H1 (cell line): Measurements from ENCODE around the gene SLC25A34. TPM values are rescaled to one million over a fixed set of nuclear protein-coding genes. Genes with fewer than 3 reads are reported as not detected.

ENCODE experiments used
- CTCF ChIA-PET: fragments of 300-600 bp; sonication (Branson Sonifier 250); formaldehyde crosslinking; loops from one replicate; lab custom pipeline; 2021; ENCODE audit not compliant: partially characterized antibody; lab: Charles Lee
- POLR2A ChIA-PET: fragments of 300-600 bp; sonication (Branson Sonifier 250); formaldehyde crosslinking; loops from one replicate; lab custom pipeline; 2021; ENCODE audit warnings: inconsistent platforms; ENCODE audit not compliant: partially characterized antibody; lab: Charles Lee
- DNase-seq, 2 experiments: peaks; one replicate each; pipeline versions ENCODE4 v3.0.0 to v3.0.0-alpha.2; 2010 to 2022; ENCODE audit warnings: low spot score in 2 of 2, low read depth in 1 of 2, mixed read lengths in 1 of 2
- FAIRE-seq: peaks from 2 replicates; lab custom pipeline; 2011; peaks lifted over from hg19 to GRCh38; lab: Jason Lieb, UNC
- H2AFZ ChIP-seq: 2 replicates; pipeline ENCODE4 v1.8.1; 2012; ENCODE audit warnings: low read length, inconsistent platforms
- H2AK5ac ChIP-seq: 2 replicates; pipeline ENCODE4 v1.6.1; 2013; ENCODE audit warnings: low read depth, low read length
- H2BK120ac ChIP-seq: replicated peaks from 2 replicates; pipeline ENCODE3; 2013; ENCODE audit warnings: low read depth, low read length, inconsistent platforms
- H2BK12ac ChIP-seq: 2 replicates; pipeline ENCODE4 v1.6.1; 2013; ENCODE audit warnings: low read depth, low read length
- H2BK15ac ChIP-seq: 2 replicates; pipeline ENCODE4 v1.6.1; 2013; ENCODE audit warnings: low read length
- H2BK20ac ChIP-seq: 2 replicates; pipeline ENCODE4 v1.6.1; 2013; ENCODE audit warnings: low read length
- H2BK5ac ChIP-seq: 2 replicates; pipeline ENCODE4 v1.6.1; 2013; ENCODE audit warnings: low read depth, low read length
- H3K14ac ChIP-seq: 2 replicates; pipeline ENCODE4 v1.6.1; 2013; ENCODE audit warnings: inconsistent platforms; ENCODE audit not compliant: insufficient read length
- H3K18ac ChIP-seq: 2 replicates; pipeline ENCODE4 v1.6.1; 2013; ENCODE audit warnings: low read length; ENCODE audit errors: extremely low read depth
- H3K23ac ChIP-seq: 2 replicates; pipeline ENCODE4 v1.6.1; 2013; ENCODE audit warnings: inconsistent platforms; ENCODE audit not compliant: insufficient read length
- H3K23me2 ChIP-seq: 2 replicates; pipeline ENCODE4 v1.6.1; 2013; ENCODE audit warnings: low read depth, low read length
- H3K27ac ChIP-seq: 2 replicates; pipeline ENCODE4 v1.6.1; 2011; ENCODE audit warnings: low read depth, low read length, inconsistent platforms
- H3K27me3 ChIP-seq, 4 experiments: replicated peaks in 1 of 4; 1 replicate in 1 of 4; 2 replicates in 3 of 4; pipeline versions ENCODE4 v1.6.1 to v1.8.1; 2011 to 2013; ENCODE audit warnings: low read length in 3 of 4, mild to moderate bottlenecking in 3 of 4, inconsistent platforms in 2 of 4, mixed read lengths in 2 of 4, moderate library complexity in 1 of 4; ENCODE audit not compliant: control insufficient read depth in 3 of 4, insufficient read depth in 3 of 4; ENCODE audit errors: extremely low read depth in 1 of 4
- H3K36me3 ChIP-seq, 4 experiments: 2 replicates each; pipeline versions ENCODE4 v1.6.1 to v1.8.1; 2011 to 2013; ENCODE audit warnings: mild to moderate bottlenecking in 4 of 4, low read length in 3 of 4, moderate library complexity in 2 of 4, control low read depth in 1 of 4, inconsistent platforms in 1 of 4; ENCODE audit not compliant: insufficient read depth in 4 of 4, control insufficient read depth in 2 of 4
- H3K4ac ChIP-seq: replicated peaks from 2 replicates; pipeline ENCODE3; 2013; ENCODE audit warnings: low read length, low read depth, mixed read lengths, inconsistent platforms; ENCODE audit not compliant: insufficient read length
- H3K4me1 ChIP-seq, 4 experiments: replicated peaks in 1 of 4; 1 replicate in 1 of 4; 2 replicates in 3 of 4; pipeline versions ENCODE4 v1.6.1 to v1.8.1; 2011 to 2013; ENCODE audit warnings: low read length in 3 of 4, inconsistent platforms in 2 of 4, mixed read lengths in 1 of 4; ENCODE audit not compliant: insufficient read depth in 4 of 4, control insufficient read depth in 3 of 4
- H3K4me2 ChIP-seq, 2 experiments: 2 replicates each; pipeline versions ENCODE4 v1.6.1 to v1.8.1; 2011 to 2013; ENCODE audit warnings: low read depth in 2 of 2, low read length in 2 of 2, control low read depth in 1 of 2, inconsistent platforms in 1 of 2, mild to moderate bottlenecking in 1 of 2; ENCODE audit not compliant: insufficient read depth in 1 of 2
- H3K4me3 ChIP-seq, 4 experiments: fragments of 200-600, 300-600 bp in 1 of 4; sonication (generic), shearing (Covaris generic), sonication (Bioruptor Twin) in 1 of 4; 2 replicates each; pipeline versions ENCODE4 v1.5.1 to v1.8.1; 2011 to 2016; ENCODE audit warnings: low read length in 4 of 4, low read depth in 3 of 4, control low read depth in 2 of 4, inconsistent platforms in 2 of 4, mild to moderate bottlenecking in 2 of 4, mixed read lengths in 1 of 4, moderate library complexity in 1 of 4; ENCODE audit not compliant: insufficient read depth in 2 of 4; ENCODE audit errors: extremely low read depth in 1 of 4
- H3K56ac ChIP-seq: replicated peaks from 2 replicates; pipeline ENCODE3; 2013; ENCODE audit warnings: low read depth, mild to moderate bottlenecking, mixed read lengths, low read length, inconsistent platforms; ENCODE audit not compliant: insufficient read length
- H3K79me1 ChIP-seq: 2 replicates; pipeline ENCODE4 v1.6.1; 2013; ENCODE audit warnings: low read depth, low read length, control low read depth
- H3K79me2 ChIP-seq, 2 experiments: 2 replicates each; pipeline versions ENCODE4 v1.6.1 to v1.8.1; 2012 to 2013; ENCODE audit warnings: low read length in 2 of 2, mild to moderate bottlenecking in 2 of 2, inconsistent platforms in 1 of 2; ENCODE audit not compliant: insufficient read depth in 2 of 2, control insufficient read depth in 1 of 2
- H3K9ac ChIP-seq, 4 experiments: replicated peaks in 1 of 4; 1 replicate in 1 of 4; 2 replicates in 3 of 4; pipeline versions ENCODE4 v1.6.1 to v1.8.1; 2011 to 2013; ENCODE audit warnings: low read depth in 3 of 4, low read length in 3 of 4, control low read depth in 2 of 4, mild to moderate bottlenecking in 2 of 4, moderate library complexity in 2 of 4, inconsistent platforms in 1 of 4; ENCODE audit errors: extremely low read depth in 1 of 4
- H3K9me3 ChIP-seq, 2 experiments: 2 replicates each; pipeline versions ENCODE4 v1.6.1 to v1.8.1; 2012 to 2013; ENCODE audit warnings: mild to moderate bottlenecking in 2 of 2, moderate library complexity in 2 of 2, control low read depth in 1 of 2, inconsistent platforms in 1 of 2, low read depth in 1 of 2, low read length in 1 of 2, mixed read lengths in 1 of 2; ENCODE audit not compliant: insufficient read depth in 2 of 2
- H4K20me1 ChIP-seq, 2 experiments: replicated peaks in 1 of 2; 2 replicates each; pipeline versions ENCODE3 to v1.8.1; 2011 to 2013; ENCODE audit warnings: inconsistent platforms in 2 of 2, low read length in 2 of 2, mild to moderate bottlenecking in 1 of 2; ENCODE audit not compliant: insufficient read depth in 2 of 2, control insufficient read depth in 1 of 2
- H4K5ac ChIP-seq: 2 replicates; pipeline ENCODE4 v1.6.1; 2013; ENCODE audit warnings: low read length, low read depth, mixed read lengths, inconsistent platforms; ENCODE audit not compliant: insufficient read length
- H4K8ac ChIP-seq: 2 replicates; pipeline ENCODE4 v1.8.0; 2013; ENCODE audit warnings: mild to moderate bottlenecking, moderate library complexity, low read length, inconsistent platforms; ENCODE audit not compliant: insufficient read depth; ENCODE audit errors: extremely low read depth
- H4K91ac ChIP-seq: replicated peaks from 2 replicates; pipeline ENCODE3; 2013; ENCODE audit warnings: low read length, mixed read lengths, inconsistent platforms; ENCODE audit not compliant: insufficient read length
- WGBS, 2 experiments: shearing (Covaris generic) in 1 of 2; methylation state at CpG; one replicate each; pipeline versions ENCODE4 v1.1.6 to v1.1.7; 2013 to 2015; ENCODE audit warnings: low lambda C conversion rate in 2 of 2, mixed read lengths in 2 of 2, inconsistent platforms in 1 of 2, low coverage in 1 of 2, missing lambda C conversion rate in 1 of 2; ENCODE audit not compliant: insufficient replicate concordance in 2 of 2, insufficient coverage in 1 of 2, insufficient read length in 1 of 2; ENCODE audit errors: extremely low coverage in 1 of 2, missing lambda C conversion rate in 1 of 2; 5-methylcytosine and 5-hydroxymethylcytosine counted together
- polyA plus RNA-seq, 7 experiments: library from polyadenylated mRNA; depleted of rRNA in 3 of 7; stranded (reverse) in 5 of 7; unstranded in 2 of 7; fragments of >200 nt in 5 of 7; fragments of 200-250 nt in 2 of 7; gene quantifications; 1 replicate in 5 of 7; 2 replicates in 1 of 7; 4 replicates in 1 of 7; pipeline versions ENCODE4 v1.2.1 to v1.2.3, GENCODE V29; 2011 to 2013; ENCODE audit warnings: missing spikeins in 2 of 7, mixed read lengths in 2 of 7
- total RNA-seq: library from RNA; stranded (reverse); fragmentation: NEBNext Ultra II Directional; extraction: Animal tissue kit (Norgen Biotek cat#: 25700); gene quantifications from 2 replicates; pipeline ENCODE4 v1.2.1, GENCODE V29; 2021

Gene SLC25A34
- total and polyA plus RNA-seq, 2 of the 8 experiments (the other 6 are each of a cell fraction or from before 2014, with no cell fraction given): 0.48 to 0.62 TPM

- H3K79me2 ChIP-seq: peaks cover 0 to 39% of the 10 kb centered on the region in 2 experiments; a peak in 2 of 4 replicates
- H3K9me3 ChIP-seq: no peaks in the 10 kb centered on the region
- peaks cover 10% of the 10 kb centered on the region; the same call in 1 of the 2 replicates for H3K23me2 ChIP-seq
- peak overlapping the region; percentile 22 for H4K91ac ChIP-seq
- H3K27me3 ChIP-seq: no peaks in the 10 kb centered on the region
- peak overlapping the region; percentile 86 for H4K5ac ChIP-seq
- H3K4me3 ChIP-seq: peak overlapping the region; percentile 46 to 97 (median 74)
- no peaks in the 10 kb centered on the region for H3K36me3 ChIP-seq
- H3K9ac ChIP-seq: peak overlapping the region in 3 of 4 experiments; percentile 54 to 65 (median 64); a peak in 4 of 7 replicates
- peak overlapping the region; percentile 4 for H3K4ac ChIP-seq
- H3K4me2 ChIP-seq: peak overlapping the region; percentile 80 to 92
- CTCF ChIA-PET: interaction anchor here (1.3 to 2.2 kb wide), 2 partner anchors 17 to 19 kb away, joined by 3 to 11 read pairs; no protein-coding TSS in a partner anchor
- no peak overlapping the region for H2AK5ac ChIP-seq
- H2BK12ac ChIP-seq: peak overlapping the region; percentile 77; the same call in 1 of the 2 replicates
- H3K23ac ChIP-seq: no peak overlapping the region
- no peak overlapping the region for H4K8ac ChIP-seq
- peak overlapping the region; percentile 60; the same call in 1 of the 2 replicates for H2BK5ac ChIP-seq
- peak overlapping the region; percentile 90; the same call in 1 of the 2 replicates for H2BK15ac ChIP-seq
- no peak overlapping the region for H3K14ac ChIP-seq
- 7% methylated on average over 20 of the region's 24 CpGs; no CpG with 5 or more reads in 1 of the 2 experiments for WGBS, 2 experiments
- H3K18ac ChIP-seq: peak overlapping the region; percentile 72
- H3K56ac ChIP-seq: peak overlapping the region; percentile 74
- POLR2A ChIA-PET: interaction anchor here (0.6 to 2.4 kb wide), 8 partner anchors 10 to 207 kb away, joined by 3 to 8 read pairs (median 4); no protein-coding TSS in a partner anchor
- H2BK120ac ChIP-seq: peak overlapping the region; percentile 16
- FAIRE-seq (no peak), DNase-seq (peak in 1 of 2 experiments; percentile 76)
- peaks cover 14 to 37% (median 30%) of the 10 kb centered on the region in 4 experiments for H3K4me1 ChIP-seq
- 0 out of 2 replicates have a peak overlapping the region, but pooled peaks have one; percentile 76 for H2BK20ac ChIP-seq
- peaks cover 11% of the 10 kb centered on the region for H3K79me1 ChIP-seq
- peaks cover 5 to 8% of the 10 kb centered on the region in 2 experiments for H4K20me1 ChIP-seq
- H2AFZ ChIP-seq: no peak overlapping the region; the same call in 1 of the 2 replicates
- H3K27ac ChIP-seq: peak overlapping the region; percentile 68
Measured at GRCh38 chr1:15757575-15758342, 21.7 kb downstream of the SLC25A34 start.
